DOHH2 (cell line): ENCODE data around the gene ZFAND3.

Experiments used
- H3F3A ChIP-seq: fragments of 200-600 bp; sonication (generic), shearing (Covaris generic); 2 replicates; pipeline ENCODE4 v1.6.0; 2016; ENCODE audit warnings: antibody characterized with exemption, mild to moderate bottlenecking; ENCODE audit not compliant: control insufficient read depth, insufficient read depth
- H3K27ac ChIP-seq: fragments of 200-600 bp; sonication (generic); 2 replicates; pipeline ENCODE4 v1.5.1; 2014; ENCODE audit warnings: low read depth, mild to moderate bottlenecking, low read length, moderate library complexity
- H3K27me3 ChIP-seq: fragments of 200-600 bp; sonication (generic); 2 replicates; pipeline ENCODE4 v1.6.1; 2014; ENCODE audit warnings: mild to moderate bottlenecking, low read length, mixed read lengths; ENCODE audit not compliant: control insufficient read depth
- H3K36me3 ChIP-seq: fragments of 200-600 bp; sonication (generic); 2 replicates; pipeline ENCODE4 v1.6.1; 2014; ENCODE audit warnings: mild to moderate bottlenecking, low read length, moderate library complexity, mixed read lengths; ENCODE audit not compliant: control insufficient read depth
- H3K4me1 ChIP-seq: fragments of 200-600 bp; sonication (generic); 2 replicates; pipeline ENCODE4 v1.6.1; 2014; ENCODE audit warnings: mild to moderate bottlenecking, low read length, mixed read lengths; ENCODE audit not compliant: control insufficient read depth
- H3K4me2 ChIP-seq: fragments of 200-600 bp; sonication (generic); 2 replicates; pipeline ENCODE4 v1.6.0; 2014; ENCODE audit warnings: mild to moderate bottlenecking, low read length, moderate library complexity
- H3K4me3 ChIP-seq: fragments of 200-600 bp; sonication (generic); 2 replicates; pipeline ENCODE4 v1.5.1; 2014; ENCODE audit warnings: mild to moderate bottlenecking, low read length, mixed read lengths
- H3K79me2 ChIP-seq: fragments of 200-600 bp; sonication (generic); 2 replicates; pipeline ENCODE4 v1.6.1; 2014; ENCODE audit warnings: mild to moderate bottlenecking, low read length, mixed read lengths; ENCODE audit not compliant: control insufficient read depth
- H3K9me2 ChIP-seq: fragments of 200-600 bp; sonication (generic); replicated peaks from 2 replicates; pipeline ENCODE4 v1.6.1; 2014; ENCODE audit warnings: mild to moderate bottlenecking, low read length, mixed read lengths; ENCODE audit not compliant: control insufficient read depth
- H3K9me3 ChIP-seq: fragments of 200-600 bp; sonication (generic); 2 replicates; pipeline ENCODE4 v1.6.1; 2014; ENCODE audit warnings: antibody characterized with exemption, low read length, mixed read lengths; ENCODE audit not compliant: control insufficient read depth, insufficient read depth
- H4K20me1 ChIP-seq: fragments of 200-600 bp; sonication (generic); 2 replicates; pipeline ENCODE4 v1.6.0; 2014; ENCODE audit warnings: low read depth, mild to moderate bottlenecking, antibody characterized with exemption, low read length, moderate library complexity; ENCODE audit not compliant: control insufficient read depth, insufficient read depth
- CTCF ChIP-seq: fragments of 200-600 bp; sonication (generic); IDR thresholded peaks from one replicate; pipeline ENCODE4 v1.5.1; 2014; ENCODE audit warnings: antibody characterized with exemption, mild to moderate bottlenecking, low read depth, low read length; ENCODE audit not compliant: poor library complexity, severe bottlenecking
- EZH2phosphoT487 ChIP-seq: fragments of 200-600 bp; sonication (generic); IDR thresholded peaks from 2 replicates; pipeline ENCODE4 v1.6.1; 2017; ENCODE audit warnings: borderline replicate concordance, mild to moderate bottlenecking, antibody characterized with exemption, low read length, moderate library complexity, mixed read lengths

Gene ZFAND3

GRCh38 chr6:37952027-37952426 lies 132.5 kb downstream of the ZFAND3 start:
- Histone ChIP-seq H3K9me3 (no peaks in the 10 kb centered on the region), H3F3A (no peaks in the 10 kb centered on the region), H3K4me1 (no peaks in the 10 kb centered on the region), H3K27ac (no peak overlapping the region), H3K79me2 (peaks cover 36% of the 10 kb centered on the region), H3K9me2 (no peaks in the 10 kb centered on the region), H3K36me3 (no peaks in the 10 kb centered on the region), H4K20me1 (no peaks in the 10 kb centered on the region), H3K4me3 (no peak overlapping the region), H3K4me2 (no peak overlapping the region), H3K27me3 (no peaks in the 10 kb centered on the region)
- TF ChIP-seq EZH2phosphoT487 (no peak), CTCF (no peak)

GRCh38 chr6:37954791-37955190 lies 135.3 kb downstream of the ZFAND3 start:
- peaks cover 25% of the 10 kb centered on the region for H3K79me2 ChIP-seq
- H3K4me2 ChIP-seq, result no peak overlapping the region
- H3K4me1 ChIP-seq, result 0 out of 2 replicates have a peak, but pooled peaks cover 3% of the 10 kb centered on the region
- no peaks in the 10 kb centered on the region for H3K36me3 ChIP-seq
- H3K9me2 ChIP-seq, result no peaks in the 10 kb centered on the region
- H3K9me3 ChIP-seq, result no peaks in the 10 kb centered on the region
- H3F3A ChIP-seq, result no peaks in the 10 kb centered on the region
- no peak overlapping the region for H3K27ac ChIP-seq
- TF ChIP-seq CTCF, result no peak
- TF ChIP-seq EZH2phosphoT487, result no peak
- no peaks in the 10 kb centered on the region for H3K27me3 ChIP-seq
- no peak overlapping the region for H3K4me3 ChIP-seq
- H4K20me1 ChIP-seq, result no peaks in the 10 kb centered on the region

- Histone ChIP-seq H3K9me2 (no peaks in the 10 kb centered on the region), H3K4me3 (no peak overlapping the region), H3K79me2 (peaks cover 19% of the 10 kb centered on the region), H4K20me1 (no peaks in the 10 kb centered on the region), H3K27ac (no peak overlapping the region), H3K9me3 (peaks cover 4% of the 10 kb centered on the region; the same call in 1 of the 2 replicates), H3K4me2 (no peak overlapping the region), H3F3A (no peaks in the 10 kb centered on the region), H3K36me3 (no peaks in the 10 kb centered on the region), H3K27me3 (no peaks in the 10 kb centered on the region), H3K4me1 (peaks cover 9% of the 10 kb centered on the region; the same call in 1 of the 2 replicates)
- no peak for TF ChIP-seq EZH2phosphoT487
- no peak for TF ChIP-seq CTCF
Observed at GRCh38 chr6:37956711-37957275, 137.3 kb downstream of the ZFAND3 start.
